Inflammatory macrophage treated with lipopolysaccharide for 4 hours (primary cell): ENCODE results near the gene TAGLN3.
A peak's percentile ranks its signal among the peaks of the same experiment; 100 is the strongest.

Experiments
- DNase-seq: peaks from one replicate; pipeline ENCODE4 v3.0.0-alpha.2; 2020

Gene TAGLN3

GRCh38 chr3:111998636-111999483, at the start of gene TAGLN3:
TAGLN3 (plus strand) TSS chr3:111998922; CDS start chr3:111999423, 501 bp downstream.
- DNase-seq: no peak

GRCh38 chr3:111949712-111950111, 49.0 kb upstream of the TAGLN3 start:
- no peak for DNase-seq

GRCh38 chr3:111951032-111951431, 47.7 kb upstream of the TAGLN3 start:
- no peak for DNase-seq

GRCh38 chr3:111952086-111952485, 46.6 kb upstream of the TAGLN3 start:
- DNase-seq: no peak

- DNase-seq: no peak
These were observed 45.8 kb upstream of the TAGLN3 start for GRCh38 chr3:111952866-111953450.

- no peak for DNase-seq
These were observed 44.3 kb upstream of the TAGLN3 start for GRCh38 chr3:111954228-111954990.

- no peak for DNase-seq
These were observed 42.8 kb upstream of the TAGLN3 start for GRCh38 chr3:111955876-111956275.

GRCh38 chr3:111956449-111956848, 42.3 kb upstream of the TAGLN3 start:
- no peak for DNase-seq

- no peak for DNase-seq
These were observed 41.6 kb upstream of the TAGLN3 start for GRCh38 chr3:111956995-111957734.

GRCh38 chr3:111961461-111962164, 37.1 kb upstream of the TAGLN3 start:
- DNase-seq: no peak

- DNase-seq: peak; percentile 90
These were observed 35.3 kb upstream of the TAGLN3 start for GRCh38 chr3:111963424-111963823.

- no peak for DNase-seq
These were observed 33.2 kb upstream of the TAGLN3 start for GRCh38 chr3:111965484-111965883.

- DNase-seq: peak; percentile 39
These were observed 31.7 kb upstream of the TAGLN3 start for GRCh38 chr3:111967068-111967467.

GRCh38 chr3:111967651-111968274, 31.0 kb upstream of the TAGLN3 start:
- peak; percentile 81 for DNase-seq

GRCh38 chr3:111968319-111969054, 30.2 kb upstream of the TAGLN3 start:
- no peak for DNase-seq

- DNase-seq: no peak
These were observed 28.3 kb upstream of the TAGLN3 start for GRCh38 chr3:111970376-111970775.

- DNase-seq: no peak
These were observed 27.1 kb upstream of the TAGLN3 start for GRCh38 chr3:111971533-111972130.

GRCh38 chr3:111972891-111973290, 25.8 kb upstream of the TAGLN3 start:
- DNase-seq: peak; percentile 1

- DNase-seq: no peak
These were observed 23.6 kb upstream of the TAGLN3 start for GRCh38 chr3:111975131-111975530.

GRCh38 chr3:111976254-111976653, 22.5 kb upstream of the TAGLN3 start:
- DNase-seq: no peak
